Activated naive CD4-positive, alpha-beta T cell treated with anti-CD3 and anti-CD28 coated beads, Interleukin-2, amount 50 U/mL, for 72 hours (primary cell): Measurements from ENCODE around the gene TTC27. TPM values are rescaled to one million over a fixed set of nuclear protein-coding genes. Genes with fewer than 3 reads are reported as not detected.
"Not testable (repeated sequence)": the region's sequence is repeated elsewhere in the genome, so short reads cannot be mapped to it uniquely, and the experiment has no call there.

ENCODE experiments used
- ATAC-seq, 2 donors: fragments of 150-1000 bp; cut with Tn5 transposase; 2 replicates each; pipeline ENCODE4 v1.10.0; 2021; ENCODE audit warnings: mild to moderate bottlenecking in 2 of 2, moderate library complexity in 2 of 2
- DNase-seq, 2 donors: peaks; one replicate each; pipeline ENCODE4 v3.0.0; 2021 to 2022; ENCODE audit warnings: low spot score in 2 of 2
- H3K27ac Mint-ChIP-seq, 2 donors: one replicate each; pipeline ENCODE4 v1.8.0; 2022; ENCODE audit warnings: mild to moderate bottlenecking in 2 of 2, mixed read lengths in 2 of 2
- H3K36me3 Mint-ChIP-seq, 2 donors: one replicate each; pipeline ENCODE4 v1.8.0; 2022; ENCODE audit warnings: mixed read lengths in 2 of 2
- H3K9me3 Mint-ChIP-seq, 2 donors: one replicate each; pipeline ENCODE4 v1.8.0; 2022; ENCODE audit warnings: mixed read lengths in 2 of 2
- total RNA-seq, 2 donors: library from RNA; stranded (reverse); gene quantifications; one replicate each; pipeline ENCODE4 v1.2.3, GENCODE V29; 2022

TTC27 gene
- total RNA-seq = 10 to 100 TPM; 22.2 to 31.3 TPM

- ATAC-seq = peak; percentile 99
- Mint-ChIP-seq H3K27ac (peak within 1 kb of the TSS; percentile 86 to 96), H3K9me3 (no peaks in the 10 kb centered on the region), H3K36me3 (peaks cover 5 to 22% of the 10 kb centered on the region in 2 donors)
- peak; percentile 92 to 97 for DNase-seq
These were observed at the start of gene TTC27 for GRCh38 chr2:32627814-32628579. Gene TTC27, plus strand, starts transcription at chr2:32628050. Its CDS starts 243 bp downstream, at chr2:32628293.

- Mint-ChIP-seq H3K9me3 (no peaks in the 10 kb centered on the region), H3K27ac (peak overlapping the region; percentile 85 to 91), H3K36me3 (peaks cover 0 to 14% of the 10 kb centered on the region in 2 donors)
- DNase-seq (no peak), ATAC-seq (peak; percentile 98 to 99)
These were observed 36.0 kb upstream of the TTC27 start for GRCh38 chr2:32591669-32592463.

- Mint-ChIP-seq H3K9me3 (no peaks in the 10 kb centered on the region), H3K36me3 (peaks cover 0 to 14% of the 10 kb centered on the region in 2 donors), H3K27ac (peak overlapping the region in 1 of 2 donors; percentile 27)
- ATAC-seq = no peak
- DNase-seq = no peak
These were observed 33.3 kb upstream of the TTC27 start for GRCh38 chr2:32594573-32594972.

GRCh38 chr2:32611366-32611765, 16.5 kb upstream of the TTC27 start:
- DNase-seq (no peak), ATAC-seq (no peak)
- Mint-ChIP-seq H3K27ac (no peak overlapping the region), H3K36me3 (peaks cover 0 to 5% of the 10 kb centered on the region in 2 donors), H3K9me3 (no peaks in the 10 kb centered on the region)

GRCh38 chr2:32611771-32612170, 16.1 kb upstream of the TTC27 start:
- Mint-ChIP-seq H3K9me3 (no peaks in the 10 kb centered on the region), H3K27ac (peak overlapping the region in 1 of 2 donors; percentile 48), H3K36me3 (peaks cover 0 to 5% of the 10 kb centered on the region in 2 donors)
- no peak for ATAC-seq
- DNase-seq = no peak

GRCh38 chr2:32614084-32614483, 13.8 kb upstream of the TTC27 start:
- H3K9me3 Mint-ChIP-seq = no peaks in the 10 kb centered on the region
- peaks cover 0 to 5% of the 10 kb centered on the region in 2 donors for H3K36me3 Mint-ChIP-seq

GRCh38 chr2:32617599-32618189, 10.2 kb upstream of the TTC27 start:
- Mint-ChIP-seq H3K9me3 (no peaks in the 10 kb centered on the region), H3K27ac (no peak overlapping the region), H3K36me3 (peaks cover 0 to 5% of the 10 kb centered on the region in 2 donors)
- ATAC-seq (no peak), DNase-seq (no peak)

More at GRCh38 chr2:32614084-32614483, 13.8 kb upstream of the TTC27 start:
- H3K27ac Mint-ChIP-seq = peak overlapping the region in 1 of 2 donors; percentile 7
- DNase-seq = no peak
- no peak for ATAC-seq

GRCh38 chr2:32622570-32623310, 5.1 kb upstream of the TTC27 start:
- H3K9me3 Mint-ChIP-seq = no peaks in the 10 kb centered on the region
- no peak for ATAC-seq
- peaks cover 0 to 5% of the 10 kb centered on the region in 2 donors for H3K36me3 Mint-ChIP-seq
- no peak for DNase-seq
- H3K27ac Mint-ChIP-seq = peak overlapping the region; percentile 23 to 51

GRCh38 chr2:32623311-32623706, 4.5 kb upstream of the TTC27 start:
- Mint-ChIP-seq H3K27ac (no peak overlapping the region), H3K9me3 (no peaks in the 10 kb centered on the region), H3K36me3 (peaks cover 3 to 9% of the 10 kb centered on the region in 2 donors)
- ATAC-seq (no peak), DNase-seq (no peak)

- no peaks in the 10 kb centered on the region for H3K9me3 Mint-ChIP-seq
These were observed 3.0 kb upstream of the TTC27 start for GRCh38 chr2:32624812-32625211.

GRCh38 chr2:32626639-32627221, 1.1 kb upstream of the TTC27 start:
- peak overlapping the region; percentile 86 to 96 for H3K27ac Mint-ChIP-seq
- DNase-seq = no peak

More at GRCh38 chr2:32624812-32625211, 3.0 kb upstream of the TTC27 start:
- peaks cover 5 to 14% of the 10 kb centered on the region in 2 donors for H3K36me3 Mint-ChIP-seq
- no peak for DNase-seq
- peak overlapping the region in 1 of 2 donors; percentile 40 for H3K27ac Mint-ChIP-seq
- ATAC-seq = no peak

GRCh38 chr2:32627441-32627813, 423 bp upstream of the TTC27 start:
- ATAC-seq = peak; percentile 66 to 69
- Mint-ChIP-seq H3K9me3 (no peaks in the 10 kb centered on the region), H3K36me3 (peaks cover 5 to 22% of the 10 kb centered on the region in 2 donors), H3K27ac (peak overlapping the region; percentile 86 to 96)
- DNase-seq = no peak

More at GRCh38 chr2:32626639-32627221, 1.1 kb upstream of the TTC27 start:
- Mint-ChIP-seq H3K9me3 (no peaks in the 10 kb centered on the region), H3K36me3 (peaks cover 5 to 22% of the 10 kb centered on the region in 2 donors)
- no peak for ATAC-seq

- peak overlapping the region in 1 of 2 donors; percentile 93 for H3K27ac Mint-ChIP-seq
- ATAC-seq = no peak
- no peak for DNase-seq
- no peaks in the 10 kb centered on the region for H3K9me3 Mint-ChIP-seq
- H3K36me3 Mint-ChIP-seq = peaks cover 5 to 22% of the 10 kb centered on the region in 2 donors
These were observed 4.2 kb downstream of the TTC27 start for GRCh38 chr2:32632089-32632488.

- ATAC-seq = no peak
- peaks cover 4 to 16% of the 10 kb centered on the region in 2 donors for H3K36me3 Mint-ChIP-seq
- no peaks in the 10 kb centered on the region for H3K9me3 Mint-ChIP-seq
- no peak overlapping the region for H3K27ac Mint-ChIP-seq
- DNase-seq = no peak
These were observed 5.2 kb downstream of the TTC27 start for GRCh38 chr2:32633040-32633439.

- not testable (repeated sequence) for DNase-seq, H3K36me3 Mint-ChIP-seq, ATAC-seq, H3K9me3 Mint-ChIP-seq, H3K27ac Mint-ChIP-seq
These were observed 10.7 kb downstream of the TTC27 start for GRCh38 chr2:32638548-32638947.

GRCh38 chr2:32641180-32641579, 13.3 kb downstream of the TTC27 start:
- no peak for DNase-seq
- peaks cover 0 to 7% of the 10 kb centered on the region in 2 donors for H3K36me3 Mint-ChIP-seq
- H3K9me3 Mint-ChIP-seq = no peaks in the 10 kb centered on the region
- no peak overlapping the region for H3K27ac Mint-ChIP-seq
- ATAC-seq = no peak
